Bronchial epithelial cell (primary cell): ENCODE data around the gene PTS. TPM values are rescaled to one million over a fixed set of nuclear protein-coding genes. Genes with fewer than 3 reads are reported as not detected.

ENCODE experiments used
- DNase-seq: peaks from one replicate; pipeline ENCODE4 v3.0.0-alpha.2; 2010; ENCODE audit warnings: low read depth
- FAIRE-seq: peaks from 2 replicates; lab custom pipeline; 2011; peaks lifted over from hg19 to GRCh38; lab: Jason Lieb, UNC
- H3K27me3 ChIP-seq: 2 replicates; pipeline ENCODE4 v1.5.1; 2011; ENCODE audit warnings: low read length; ENCODE audit not compliant: control insufficient read depth, insufficient read depth
- H3K36me3 ChIP-seq: 2 replicates; pipeline ENCODE4 v1.5.1; 2011; ENCODE audit warnings: low read length; ENCODE audit not compliant: control insufficient read depth, insufficient read depth
- H3K4me3 ChIP-seq: 2 replicates; pipeline ENCODE4 v1.5.1; 2011; ENCODE audit warnings: mild to moderate bottlenecking, low read depth, low read length, control low read depth
- total RNA-seq: library from RNA; depleted of rRNA; stranded (reverse); fragments of >200 nt; gene quantifications from 2 replicates; pipeline ENCODE4 v1.2.1, GENCODE V29; 2014
- TF ChIP-seq, protein P1 (sequence below): IDR thresholded peaks from 2 replicates; pipeline ENCODE4 v1.5.1; 2011; ENCODE audit warnings: mild to moderate bottlenecking, moderate library complexity, low read length, control low read depth, inconsistent platforms; ENCODE audit not compliant: insufficient read depth, severe bottlenecking

The PTS gene
- total RNA-seq, 1 donor from 2014 or later, result 68.4 TPM

DNA sequence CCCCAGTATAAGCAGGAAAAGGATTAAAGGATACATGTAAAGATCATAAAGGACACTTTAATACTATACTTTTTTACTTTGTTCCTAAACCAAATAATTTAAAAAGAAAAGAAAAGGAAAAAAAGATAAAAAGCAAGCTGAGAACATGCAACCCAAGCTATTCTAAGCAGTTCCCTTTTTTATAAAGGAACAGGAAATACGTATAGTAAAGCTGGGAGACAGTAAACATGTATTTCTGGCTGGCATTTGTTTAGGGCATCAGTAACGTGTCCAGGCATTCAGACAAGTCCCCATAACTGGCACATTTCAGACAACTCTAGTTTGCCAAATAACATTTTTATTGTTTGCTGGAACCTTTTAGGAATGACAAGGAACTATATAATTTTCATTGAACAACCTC is 26.0 kb upstream of the PTS start:
- TF ChIP-seq, protein P1, sequence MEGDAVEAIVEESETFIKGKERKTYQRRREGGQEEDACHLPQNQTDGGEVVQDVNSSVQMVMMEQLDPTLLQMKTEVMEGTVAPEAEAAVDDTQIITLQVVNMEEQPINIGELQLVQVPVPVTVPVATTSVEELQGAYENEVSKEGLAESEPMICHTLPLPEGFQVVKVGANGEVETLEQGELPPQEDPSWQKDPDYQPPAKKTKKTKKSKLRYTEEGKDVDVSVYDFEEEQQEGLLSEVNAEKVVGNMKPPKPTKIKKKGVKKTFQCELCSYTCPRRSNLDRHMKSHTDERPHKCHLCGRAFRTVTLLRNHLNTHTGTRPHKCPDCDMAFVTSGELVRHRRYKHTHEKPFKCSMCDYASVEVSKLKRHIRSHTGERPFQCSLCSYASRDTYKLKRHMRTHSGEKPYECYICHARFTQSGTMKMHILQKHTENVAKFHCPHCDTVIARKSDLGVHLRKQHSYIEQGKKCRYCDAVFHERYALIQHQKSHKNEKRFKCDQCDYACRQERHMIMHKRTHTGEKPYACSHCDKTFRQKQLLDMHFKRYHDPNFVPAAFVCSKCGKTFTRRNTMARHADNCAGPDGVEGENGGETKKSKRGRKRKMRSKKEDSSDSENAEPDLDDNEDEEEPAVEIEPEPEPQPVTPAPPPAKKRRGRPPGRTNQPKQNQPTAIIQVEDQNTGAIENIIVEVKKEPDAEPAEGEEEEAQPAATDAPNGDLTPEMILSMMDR, result no peak
- Histone ChIP-seq H3K27me3 (no peaks in the 10 kb centered on the region), H3K36me3 (no peaks in the 10 kb centered on the region), H3K4me3 (no peak overlapping the region)
- DNase-seq, result no peak
- no peak for FAIRE-seq

DNA sequence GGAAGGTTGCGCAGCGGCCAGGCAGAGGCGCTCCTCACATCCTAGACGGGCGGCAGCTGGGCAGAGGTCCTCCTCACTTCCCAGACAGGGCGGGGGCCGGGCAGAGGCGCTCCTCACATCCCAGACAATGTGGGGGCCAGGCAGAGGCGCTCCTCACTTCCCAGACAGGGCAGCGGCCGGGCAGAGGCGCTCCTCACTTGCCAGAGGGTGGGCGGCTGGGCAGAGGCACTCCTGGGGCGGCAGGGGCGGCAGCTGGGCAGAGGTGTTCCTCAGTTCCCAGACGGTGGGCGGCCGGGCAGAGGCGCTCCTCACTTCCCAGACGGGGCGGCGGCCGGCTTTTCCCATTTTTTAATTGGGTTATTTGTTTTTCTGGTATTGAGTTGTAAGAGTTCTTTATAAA is 20.2 kb upstream of the PTS start:
- Histone ChIP-seq H3K36me3 (no peaks in the 10 kb centered on the region), H3K4me3 (no peak overlapping the region), H3K27me3 (no peaks in the 10 kb centered on the region)
- FAIRE-seq (no peak), DNase-seq (no peak)
- TF ChIP-seq, protein P1, result no peak

DNA sequence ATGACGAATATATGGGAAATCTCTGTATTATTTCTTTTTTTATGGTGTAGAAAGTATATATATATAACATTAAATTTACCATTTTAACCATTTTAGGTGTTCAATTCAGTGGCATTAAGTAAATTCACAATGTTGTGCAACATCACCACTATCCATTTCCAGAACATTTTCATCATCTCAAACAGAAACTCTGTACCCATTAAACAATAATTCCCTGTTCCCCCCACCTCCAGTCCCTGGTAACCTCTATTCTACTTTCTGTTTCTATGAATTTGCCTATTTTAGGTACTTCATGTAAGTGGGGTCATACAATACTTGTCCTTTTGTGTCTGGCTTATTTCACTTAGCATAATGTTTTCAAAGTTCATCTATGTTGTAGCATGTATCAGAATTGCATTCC is 15.3 kb upstream of the PTS start:
- Histone ChIP-seq H3K36me3 (no peaks in the 10 kb centered on the region), H3K27me3 (no peaks in the 10 kb centered on the region), H3K4me3 (no peak overlapping the region)
- FAIRE-seq (no peak), DNase-seq (no peak)
- TF ChIP-seq, protein P1, result no peak

DNA sequence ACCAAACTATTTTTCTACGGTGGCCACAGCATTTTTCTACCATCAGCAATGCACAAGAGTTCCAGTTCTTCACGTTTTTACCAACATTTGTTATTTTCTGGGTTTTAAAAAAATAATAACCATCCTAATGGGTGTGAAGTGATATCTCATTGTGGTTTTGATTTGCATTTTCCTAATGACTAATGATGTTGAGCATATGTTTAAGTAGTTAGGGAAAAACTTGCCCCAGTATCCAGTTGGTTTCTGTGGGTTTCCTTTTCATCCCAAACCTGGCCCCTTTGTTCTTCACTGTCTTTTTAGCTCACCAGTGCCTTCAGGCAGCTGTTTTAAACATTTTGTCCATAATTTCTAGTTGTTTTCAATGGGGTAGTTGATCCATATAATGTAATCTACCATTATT is 14.7 kb upstream of the PTS start:
- Histone ChIP-seq H3K36me3 (no peaks in the 10 kb centered on the region), H3K27me3 (no peaks in the 10 kb centered on the region), H3K4me3 (no peak overlapping the region)
- DNase-seq (no peak), FAIRE-seq (no peak)
- TF ChIP-seq, protein P1, result no peak

DNA sequence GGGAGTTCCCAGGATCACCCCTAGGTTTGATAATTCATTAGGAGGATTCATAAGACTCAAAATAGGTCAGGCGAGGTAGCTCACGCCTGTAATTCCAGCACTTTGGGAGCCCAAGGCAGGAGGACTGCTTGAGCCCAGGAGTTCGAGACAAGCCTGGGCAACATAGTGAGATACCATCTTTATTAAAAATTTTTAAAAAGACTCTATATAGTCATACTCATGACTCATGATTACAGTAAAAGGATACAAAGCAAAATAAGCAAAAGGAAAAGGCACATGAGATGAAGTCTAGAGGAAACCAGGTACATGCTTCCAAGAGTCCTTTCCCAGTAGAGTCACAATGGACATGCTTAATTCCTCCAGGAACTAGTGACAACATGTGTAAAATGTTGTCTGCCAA is 13.9 kb upstream of the PTS start:
- Histone ChIP-seq H3K27me3 (no peaks in the 10 kb centered on the region), H3K4me3 (no peak overlapping the region), H3K36me3 (no peaks in the 10 kb centered on the region)
- DNase-seq (peak; percentile 65), FAIRE-seq (no peak)
- TF ChIP-seq, protein P1, result no peak

DNA sequence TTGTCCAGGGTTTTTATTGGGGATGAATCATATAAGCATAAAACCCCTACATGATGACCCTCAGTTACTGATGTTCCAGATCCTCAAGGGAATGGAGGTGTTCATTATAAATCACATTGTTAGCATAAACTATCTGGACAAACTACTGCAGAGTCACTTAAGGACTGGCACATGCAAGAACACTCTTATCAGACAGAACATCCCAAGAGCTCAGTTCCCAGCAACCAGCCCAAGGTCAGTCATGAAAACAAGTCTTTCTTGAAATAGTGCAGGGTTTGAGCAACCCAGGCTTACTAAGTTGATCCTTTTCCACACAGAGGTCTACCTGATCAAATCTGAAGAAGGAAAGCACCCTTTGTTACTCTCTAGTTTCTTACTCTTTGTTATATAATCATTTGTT is 13.5 kb upstream of the PTS start:
- DNase-seq, result no peak
- Histone ChIP-seq H3K4me3 (no peak overlapping the region), H3K36me3 (no peaks in the 10 kb centered on the region), H3K27me3 (no peaks in the 10 kb centered on the region)
- TF ChIP-seq, protein P1, result no peak
- no peak for FAIRE-seq
